Stimulated activated CD8-positive, alpha-beta memory T cell treated with anti-CD3 and anti-CD28 coated beads, Interleukin-12 subunit alpha, Interleukin-12 subunit beta, amount 100 ng/mL, for 4 hours (primary cell): ENCODE data around the gene SYNDIG1.

Experiments
- DNase-seq: peaks from one replicate; pipeline ENCODE4 v3.0.0-alpha.2; 2020; ENCODE audit warnings: low read depth

Gene SYNDIG1

DNA sequence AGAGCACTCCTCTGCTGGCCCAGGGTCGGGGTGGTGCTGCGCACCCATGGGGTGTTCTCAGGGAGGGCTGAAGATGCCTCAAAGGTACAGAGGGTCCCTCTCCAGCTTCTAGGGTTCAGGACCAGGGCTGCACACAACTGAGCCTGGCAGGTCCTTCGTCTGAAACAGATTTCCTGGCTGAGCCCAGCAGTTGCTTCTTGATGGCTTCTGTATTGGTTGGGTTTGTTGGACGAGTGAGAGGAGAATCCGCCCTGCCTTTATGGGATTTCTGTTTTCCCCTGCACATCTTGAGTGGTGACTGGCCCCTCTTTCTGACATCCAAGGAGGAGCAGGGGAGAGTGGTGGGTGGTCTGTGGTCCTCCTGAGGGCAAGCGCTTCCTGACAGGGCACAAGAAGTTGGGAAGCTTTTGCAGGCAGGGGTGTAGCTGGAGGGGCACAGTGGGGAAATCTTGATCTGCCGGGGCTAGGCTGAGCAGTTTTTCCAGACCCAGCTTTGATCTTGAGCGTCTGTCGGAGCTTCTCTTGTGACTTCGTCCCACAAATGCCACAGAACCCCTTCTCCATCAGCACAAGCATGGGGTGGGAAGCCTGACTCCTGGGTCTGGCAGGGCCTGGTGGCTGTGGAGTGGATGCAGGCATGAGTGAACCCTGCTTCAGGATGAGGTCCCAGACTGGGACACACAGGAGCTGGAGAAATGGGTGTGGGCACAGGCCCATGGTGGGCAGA lies 116.5 kb downstream of the SYNDIG1 start:
- DNase-seq, result no peak

DNA sequence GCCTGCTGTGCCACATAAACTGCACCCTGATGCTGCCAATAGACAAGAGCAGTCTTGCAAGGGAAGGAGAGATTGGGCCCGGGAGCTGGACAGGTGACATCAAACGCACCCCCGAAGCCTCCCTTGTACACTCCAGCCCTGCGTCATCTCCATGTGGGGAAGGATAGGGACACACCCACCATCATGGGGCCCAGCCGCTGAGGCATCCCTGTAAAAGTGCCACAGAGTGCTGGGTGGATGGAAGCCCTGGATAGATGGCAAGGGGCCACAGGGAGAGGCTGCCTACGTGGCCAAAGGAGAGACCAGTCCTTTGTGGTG lies 117.1 kb downstream of the SYNDIG1 start:
- no peak for DNase-seq

DNA sequence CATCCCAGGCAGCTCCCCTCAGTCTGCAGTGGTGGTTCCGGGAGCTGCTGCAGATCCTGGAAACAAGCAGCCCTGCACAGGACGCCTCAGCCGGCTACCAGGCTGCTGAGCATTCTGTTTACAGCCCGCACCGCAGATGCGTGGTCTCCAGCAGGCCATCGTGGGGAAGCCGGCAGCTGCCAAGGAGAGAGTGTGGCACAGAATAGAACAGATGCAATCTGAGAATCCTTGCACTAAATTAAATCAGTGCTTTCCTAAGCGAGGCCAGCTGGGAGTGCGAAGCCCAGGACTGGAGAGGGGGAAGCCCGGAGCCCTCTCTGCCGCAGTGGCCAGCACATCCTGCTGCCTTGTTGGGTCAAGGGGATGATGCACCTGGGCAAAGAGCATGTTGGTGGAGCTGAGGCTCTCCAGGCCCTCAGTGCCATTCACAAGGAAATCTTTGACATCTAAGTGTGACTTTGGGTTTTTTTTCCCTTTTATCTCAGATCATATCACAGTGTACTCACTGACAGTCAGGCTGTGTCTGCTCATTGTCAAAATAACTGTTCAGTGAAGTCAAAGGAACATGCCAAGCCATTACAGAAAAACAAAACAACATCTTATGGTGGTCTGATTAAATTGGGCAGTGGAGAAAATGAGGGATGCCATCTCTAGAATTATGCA lies 118.1 kb downstream of the SYNDIG1 start:
- no peak for DNase-seq

DNA sequence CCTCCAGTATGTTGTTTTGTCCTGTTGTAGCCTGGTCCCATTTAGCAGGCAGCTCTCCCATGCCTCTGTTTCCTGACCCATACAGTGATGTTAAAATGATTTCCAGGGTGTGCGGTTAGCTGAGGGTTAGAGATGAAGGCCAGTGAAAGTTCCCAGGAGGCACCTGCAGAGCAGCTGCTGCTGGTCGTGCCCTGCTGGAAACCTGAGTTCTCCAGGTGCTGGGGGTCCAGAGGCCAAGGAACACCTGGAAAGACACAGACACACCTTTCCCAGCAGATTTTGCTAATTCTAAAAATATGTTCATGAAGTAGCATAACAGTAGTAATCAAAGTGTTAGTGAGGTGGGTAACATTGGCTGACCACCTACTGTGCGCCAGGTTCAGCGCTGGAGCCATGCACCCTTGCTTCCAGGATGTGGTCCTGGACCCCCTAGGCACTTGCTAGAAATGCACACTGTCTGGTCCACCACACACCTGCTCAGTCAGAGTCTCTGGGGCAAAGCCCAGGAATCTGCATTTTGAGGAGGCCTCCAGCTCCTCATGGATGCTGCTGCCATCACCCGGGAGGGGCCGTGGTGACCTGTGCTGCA lies 118.7 kb downstream of the SYNDIG1 start:
- no peak for DNase-seq

DNA sequence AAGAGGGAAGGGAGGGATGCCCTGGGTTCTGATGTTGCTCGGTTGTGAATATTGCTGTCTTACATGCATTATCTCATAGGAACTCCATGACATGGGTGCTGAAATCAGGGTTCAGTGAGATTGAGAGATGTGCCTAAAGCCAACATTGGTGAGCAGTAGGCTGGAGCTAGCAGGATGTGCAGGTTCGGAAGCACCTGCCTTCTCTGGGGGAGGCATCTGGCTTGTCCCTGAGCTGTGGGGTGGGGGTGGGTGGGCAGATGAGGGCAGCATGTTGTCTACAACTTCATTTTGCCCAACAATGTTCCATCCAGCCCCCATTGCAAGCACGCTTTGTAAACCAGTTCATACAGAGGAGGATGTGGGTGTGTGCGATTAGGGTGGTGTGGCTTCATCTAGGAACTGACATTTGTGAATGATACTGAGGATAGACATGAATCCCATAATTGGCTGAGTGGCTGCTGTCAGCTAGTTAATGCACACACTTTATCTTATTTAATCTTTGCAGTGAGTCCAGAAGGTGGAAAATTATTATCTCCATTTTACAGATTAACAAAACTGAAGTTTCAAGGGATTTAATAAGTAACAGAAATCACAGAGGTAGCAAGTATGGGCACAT lies 119.4 kb downstream of the SYNDIG1 start:
- no peak for DNase-seq

DNA sequence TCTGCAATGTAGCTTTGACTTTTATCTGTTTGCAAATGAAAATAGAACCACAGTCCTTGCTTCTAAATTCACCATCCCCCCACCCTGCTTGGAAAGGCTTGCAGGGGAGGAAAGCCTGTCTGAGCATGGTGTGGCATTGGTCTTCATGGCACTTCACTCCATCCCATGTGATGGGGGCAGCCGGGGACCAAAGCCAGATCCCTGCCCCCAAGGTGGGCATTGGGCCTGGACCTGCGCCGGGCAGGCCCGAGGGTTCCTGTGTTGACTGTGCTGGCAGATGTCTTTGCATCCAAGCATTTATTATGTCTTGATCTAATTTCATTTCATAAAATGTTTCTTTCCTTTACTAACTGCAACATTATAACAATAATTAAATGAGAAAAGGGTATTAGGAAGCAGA lies 120.0 kb downstream of the SYNDIG1 start:
- DNase-seq, result no peak

DNA sequence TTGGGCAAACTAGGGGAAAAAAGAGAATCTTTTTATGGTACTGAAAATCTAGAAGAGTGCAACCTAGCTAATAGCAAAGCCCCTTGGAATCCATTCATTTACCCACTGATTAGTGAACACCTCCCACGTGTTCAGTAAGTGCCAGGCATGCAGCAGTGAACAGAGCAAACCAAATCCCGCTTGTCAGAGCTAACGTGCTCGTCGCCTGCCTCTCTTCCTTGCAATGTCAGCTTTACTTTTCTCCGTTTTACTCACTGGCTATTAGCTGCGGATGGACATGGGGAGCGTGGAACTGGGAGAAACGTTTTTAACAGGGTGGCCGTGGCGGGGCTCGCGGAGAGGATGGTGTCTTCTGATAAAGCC lies 120.4 kb downstream of the SYNDIG1 start:
- no peak for DNase-seq

DNA sequence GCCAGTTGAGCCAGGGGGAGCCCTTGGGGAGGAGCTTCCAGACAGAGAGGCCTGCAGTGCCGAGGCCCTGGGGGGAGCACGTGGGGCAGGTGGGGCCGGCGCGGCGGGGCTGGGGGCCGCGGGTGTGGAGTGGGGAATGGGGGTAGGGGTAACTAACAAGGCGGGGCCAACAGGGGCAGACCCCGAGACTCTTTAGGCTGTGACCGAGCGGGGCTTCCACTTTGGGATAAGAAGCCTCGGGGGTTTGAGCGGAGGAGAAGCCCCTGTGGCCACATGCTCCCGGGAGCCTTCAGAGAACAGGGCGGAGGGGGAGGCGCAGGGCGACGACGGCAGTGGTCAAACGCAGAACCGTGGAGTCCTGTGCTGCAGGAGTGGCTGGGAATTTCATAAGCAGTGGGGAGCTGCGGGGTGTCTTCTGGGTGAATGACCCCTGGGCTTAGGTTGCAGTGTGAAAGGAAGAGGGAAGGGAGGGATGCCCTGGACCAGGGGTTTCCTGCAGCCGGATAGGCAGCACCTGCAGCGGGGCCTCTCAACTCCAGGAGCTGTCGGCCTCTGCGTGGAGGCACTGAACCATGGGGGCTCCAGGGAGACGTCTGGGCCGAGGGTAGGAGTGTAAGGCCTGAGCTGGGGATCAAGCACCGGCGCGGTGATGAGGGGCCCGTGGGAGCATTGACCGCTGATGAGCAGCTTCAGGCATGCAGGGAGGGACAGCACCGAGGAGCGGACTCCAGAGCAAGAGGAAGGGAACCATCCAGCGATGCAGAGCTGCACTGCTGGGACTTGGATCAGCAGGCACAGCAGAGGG lies 121.0 kb downstream of the SYNDIG1 start:
- DNase-seq, result no peak

DNA sequence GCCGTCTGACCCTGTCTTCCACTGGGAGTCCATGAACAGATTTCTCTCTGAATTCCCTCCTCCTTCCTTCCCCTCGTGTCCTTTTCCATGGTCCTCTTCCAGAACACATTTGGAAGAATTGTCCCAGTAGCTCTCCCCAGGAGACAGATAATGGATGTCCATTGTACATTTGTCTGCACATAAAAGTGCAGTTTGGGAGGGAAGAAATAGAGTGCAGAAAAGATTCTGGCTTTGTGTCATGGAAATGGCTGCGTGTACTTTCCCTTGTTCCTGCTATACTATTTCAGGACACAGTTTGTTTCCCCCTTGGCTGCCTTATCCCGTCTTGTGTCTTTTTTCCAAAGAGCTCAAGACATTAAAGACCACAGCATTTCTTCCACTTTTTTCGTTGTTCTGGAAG lies 127.6 kb downstream of the SYNDIG1 start:
- no peak for DNase-seq

DNA sequence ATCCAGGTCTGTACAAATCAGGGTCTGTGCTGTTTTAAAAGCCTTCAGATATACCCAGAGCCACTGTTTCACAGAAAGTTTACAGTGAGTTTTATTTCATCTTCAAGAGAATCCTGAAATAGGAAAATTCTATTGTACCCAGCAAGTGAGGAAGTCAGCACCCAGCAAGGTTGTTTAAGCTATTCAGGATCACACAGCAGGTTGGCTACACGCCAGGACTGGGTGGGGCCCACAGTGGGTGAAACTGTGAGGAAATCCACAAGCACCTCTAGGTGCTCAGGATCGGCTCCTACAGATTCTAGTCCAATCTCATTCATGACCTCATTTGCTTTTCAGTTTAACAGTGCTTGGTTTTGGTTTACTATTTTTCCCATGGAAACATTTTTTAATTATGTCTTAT lies 128.9 kb downstream of the SYNDIG1 start:
- no peak for DNase-seq

DNA sequence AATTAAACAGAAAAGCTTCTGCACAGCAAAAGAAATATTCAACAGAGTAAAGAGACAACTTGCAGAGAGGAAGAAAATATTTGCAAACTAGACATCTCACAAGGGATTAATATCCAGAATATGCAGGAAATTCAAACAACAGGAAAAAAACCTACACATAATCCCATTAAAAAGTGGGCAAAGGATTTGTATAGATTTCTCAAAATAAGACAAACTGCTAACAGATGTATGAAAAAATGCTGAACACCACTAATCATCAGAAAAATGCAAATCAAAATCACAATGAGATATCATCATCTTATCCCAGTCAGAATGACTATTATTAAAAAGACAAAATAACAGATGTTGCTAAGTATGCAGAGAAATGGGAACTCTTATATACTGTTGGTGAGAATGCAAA lies 129.6 kb downstream of the SYNDIG1 start:
- DNase-seq, result no peak

DNA sequence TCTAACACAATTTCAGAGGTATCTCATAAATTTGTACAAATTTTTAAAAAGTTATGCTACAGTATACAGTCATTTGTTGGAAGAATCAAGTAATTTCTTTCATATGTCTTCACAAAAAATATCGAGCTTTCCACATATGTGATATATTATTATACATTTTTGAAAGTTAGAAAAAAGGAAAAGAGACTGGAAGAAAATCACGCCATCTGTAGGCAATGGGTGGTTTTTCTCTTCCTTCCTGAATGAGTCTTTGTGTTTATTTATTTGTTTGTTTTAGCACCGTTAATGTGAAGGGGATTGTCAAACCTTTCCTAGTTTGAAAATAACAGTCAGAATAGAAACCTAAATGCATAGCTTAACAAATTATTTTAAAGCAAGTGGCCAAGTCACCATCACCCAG lies 130.6 kb downstream of the SYNDIG1 start:
- DNase-seq, result no peak

DNA sequence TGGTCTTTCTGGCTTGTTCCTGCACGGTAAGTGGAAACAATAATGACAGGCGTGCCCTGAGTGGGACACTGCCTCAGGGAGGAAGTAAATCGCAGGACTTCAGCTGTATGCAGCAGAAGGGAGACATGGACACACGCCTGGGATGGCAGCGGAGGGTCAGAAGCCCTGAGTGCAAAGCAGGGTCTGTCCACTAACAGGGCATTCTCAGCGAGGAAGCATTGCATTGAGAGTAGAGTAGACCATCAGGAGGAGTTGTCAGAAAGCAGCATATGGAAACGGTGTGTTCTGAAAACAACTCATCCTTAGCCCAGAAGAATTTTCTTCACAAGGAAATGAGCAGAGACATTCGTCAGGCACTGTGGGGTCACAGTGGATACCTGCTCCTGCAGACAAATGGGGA lies 134.0 kb downstream of the SYNDIG1 start:
- DNase-seq, result no peak

DNA sequence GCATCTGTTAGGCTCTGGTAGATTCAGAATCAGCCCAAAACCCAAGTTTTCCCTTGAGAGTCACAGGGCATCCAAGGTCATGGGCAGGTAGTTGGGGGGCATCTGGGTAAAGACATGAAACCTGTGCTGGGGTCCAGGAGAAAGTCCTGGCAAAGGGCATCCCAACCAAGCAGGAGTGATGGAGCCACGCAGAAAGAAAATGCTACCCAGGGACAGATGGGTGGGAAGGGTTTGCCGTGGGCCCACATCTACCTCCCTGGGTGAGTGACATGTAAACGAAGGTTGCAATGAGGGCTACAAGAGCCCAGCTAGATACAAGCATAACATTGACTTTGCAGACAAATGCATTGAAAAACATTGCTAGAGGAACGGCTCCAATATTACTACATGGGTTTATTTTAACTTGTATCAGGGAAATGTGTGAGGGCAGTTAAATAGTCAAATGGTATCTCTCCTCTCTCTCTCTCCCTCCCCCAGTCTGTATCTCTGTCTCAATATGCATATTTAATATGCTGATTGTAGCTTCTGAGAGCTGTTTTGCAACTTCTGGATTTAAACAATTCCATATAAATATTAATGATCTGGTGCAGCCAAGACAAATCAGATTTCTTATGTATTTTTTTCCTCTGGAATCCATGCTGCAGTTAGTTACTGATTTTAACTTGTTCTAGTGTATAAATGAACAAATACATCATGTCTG lies 135.7 kb downstream of the SYNDIG1 start:
- no peak for DNase-seq

DNA sequence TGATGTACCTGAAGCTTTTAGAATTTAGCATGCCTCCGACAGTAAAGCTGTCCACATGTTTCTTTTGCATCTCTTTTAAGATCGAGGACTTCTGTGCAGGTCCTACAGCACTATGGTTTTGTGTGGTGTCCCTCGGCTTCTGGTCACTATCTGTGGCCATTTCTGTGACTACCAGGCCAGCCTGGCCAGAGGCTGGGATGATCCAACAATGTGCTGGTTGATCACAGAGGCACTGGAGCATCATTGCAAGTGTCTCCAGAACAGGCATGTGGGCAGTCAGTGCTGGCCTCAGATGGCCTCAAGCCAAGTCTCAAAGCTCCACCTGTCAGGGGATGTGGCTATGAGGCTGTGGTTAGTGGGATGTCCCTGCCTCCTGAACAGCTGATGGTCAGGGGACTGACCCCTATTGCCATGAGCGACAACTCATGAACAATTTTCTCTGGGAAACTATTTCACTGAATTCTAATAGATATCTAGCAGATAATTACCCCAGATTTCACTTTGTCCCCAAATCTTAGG lies 136.6 kb downstream of the SYNDIG1 start:
- DNase-seq, result no peak

DNA sequence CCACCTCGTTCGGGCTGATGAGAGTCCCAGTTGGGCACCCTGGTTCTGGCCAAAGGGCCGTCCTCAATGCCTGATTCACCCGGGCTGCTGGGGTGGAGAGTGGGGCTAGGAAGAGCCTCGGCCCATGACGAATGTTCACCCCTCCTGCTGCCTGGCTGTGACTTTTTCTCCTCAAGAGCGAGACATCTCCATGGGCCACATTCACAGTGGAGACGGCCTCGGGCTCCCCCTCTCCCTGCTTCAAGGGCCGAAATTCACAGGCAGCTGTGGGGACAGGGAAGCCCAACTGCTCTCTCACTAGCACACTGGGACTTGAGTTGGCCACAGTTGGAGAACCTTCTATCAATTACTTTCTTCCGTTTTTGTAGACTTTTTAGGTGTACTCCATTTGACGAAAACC lies 138.0 kb downstream of the SYNDIG1 start:
- no peak for DNase-seq

DNA sequence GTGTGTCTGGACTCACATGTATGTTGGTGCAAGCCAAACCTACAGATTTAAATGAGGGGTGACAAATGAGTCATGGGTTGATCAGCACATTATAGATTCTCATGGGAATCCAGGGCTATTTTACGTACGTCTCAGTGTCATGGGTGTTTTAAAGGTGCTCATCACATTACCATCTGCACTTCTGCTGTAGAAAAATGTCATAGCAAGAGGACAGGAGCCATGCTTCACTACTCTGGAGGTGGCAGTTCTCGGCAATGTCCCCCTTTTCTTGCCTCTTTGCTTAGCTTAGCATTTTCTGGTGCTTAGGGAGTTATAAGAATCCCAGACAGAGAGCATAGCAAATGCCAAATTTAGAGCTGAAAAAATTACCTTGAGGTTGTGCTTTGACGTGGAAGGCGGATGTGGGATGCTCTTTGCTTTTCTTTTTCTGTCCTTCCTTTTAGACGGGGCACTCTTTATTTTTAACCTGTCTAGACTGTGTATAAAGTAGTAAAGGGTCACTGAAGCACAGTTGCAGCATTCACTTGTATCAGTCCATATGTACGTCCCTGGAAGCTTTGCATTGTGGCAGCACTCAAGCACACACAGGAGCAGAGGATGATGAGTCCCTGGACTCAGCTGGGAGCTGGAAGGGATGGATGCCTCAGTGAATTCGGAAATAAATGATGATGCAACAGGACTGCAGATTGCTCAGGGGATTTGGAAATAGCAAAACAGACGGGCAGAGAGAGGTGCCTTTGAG lies 139.7 kb downstream of the SYNDIG1 start:
- DNase-seq, result no peak

DNA sequence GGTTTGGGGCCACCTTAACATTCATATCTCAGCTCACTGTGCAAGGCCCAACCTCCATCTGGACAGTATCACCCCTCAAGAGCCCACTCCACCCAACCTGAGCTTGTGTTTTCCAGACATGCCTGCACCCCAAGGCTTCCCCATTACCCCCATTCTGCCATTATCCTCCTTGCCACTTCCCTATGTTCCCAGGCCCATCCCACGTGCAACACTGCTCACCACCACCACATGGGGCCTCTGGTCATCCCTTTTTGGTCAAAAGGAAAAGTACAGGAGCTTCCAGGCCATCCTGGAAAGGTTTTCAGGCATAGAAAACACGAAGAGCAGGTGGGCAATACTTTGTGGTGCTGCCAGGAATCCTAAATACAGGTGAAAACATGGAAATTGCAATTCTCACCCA lies 140.3 kb downstream of the SYNDIG1 start:
- DNase-seq, result no peak

DNA sequence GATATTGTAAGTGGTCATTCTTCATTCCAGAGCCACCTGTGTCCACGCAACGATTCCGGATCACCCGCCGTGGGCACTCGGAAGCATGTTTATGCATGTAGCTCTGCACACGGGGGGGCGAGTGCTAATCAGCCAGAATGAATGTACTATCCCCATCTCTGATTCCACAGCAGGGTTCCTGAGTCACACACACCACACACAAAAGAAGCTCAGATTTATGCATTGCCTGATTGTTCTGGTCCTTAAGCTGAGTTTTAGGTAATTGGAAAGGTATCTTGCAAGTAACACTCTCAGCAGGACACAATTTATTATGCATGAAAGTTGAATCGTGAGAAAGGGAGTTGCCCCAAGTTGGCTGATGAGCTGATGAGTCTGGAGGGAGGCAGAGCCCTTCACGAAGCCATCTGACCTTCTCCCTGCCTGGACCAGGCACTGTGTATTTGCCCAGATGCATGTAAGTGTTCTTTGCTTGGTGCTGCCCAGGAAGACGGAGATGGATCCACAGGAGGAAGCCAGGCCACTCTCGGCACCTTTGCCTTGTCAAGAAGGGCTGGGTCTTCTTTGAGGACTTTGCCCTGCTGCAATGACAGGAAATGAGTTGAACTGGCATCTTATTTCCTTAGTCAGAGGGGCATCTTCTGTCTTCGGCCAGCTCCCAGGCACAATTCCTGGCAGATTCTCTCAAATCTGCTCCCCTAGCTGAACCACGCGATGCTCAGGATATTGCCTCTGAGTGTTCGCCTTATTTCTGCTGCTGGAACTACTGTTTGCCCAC lies 141.1 kb downstream of the SYNDIG1 start:
- DNase-seq, result no peak
